Measurements from ENCODE around the gene RGS19.
"Not testable (repeated sequence)": the region's sequence is repeated elsewhere in the genome, so short reads cannot be mapped to it uniquely, and the experiment has no call there.

Gene RGS19

GRCh38 chr20:64090165-64090564 lies 10.8 kb upstream of the RGS19 start:
- H3K27me3 ChIP-seq (ENCODE audit: control insufficient read depth, insufficient read depth, low read length): peaks cover 51% of the 10 kb centered on the region
- no peaks in the 10 kb centered on the region for H3K36me3 ChIP-seq (ENCODE audit: control insufficient read depth, insufficient read depth, low read length)
- H3K9me3 ChIP-seq (ENCODE audit: control insufficient read depth, insufficient read depth, low read depth, low read length): no peaks in the 10 kb centered on the region
- H3K4me3 ChIP-seq (ENCODE audit: low read depth, low read length): no peak overlapping the region
- no peak overlapping the region for H3K9ac ChIP-seq (ENCODE audit: low read length)
- H3K27ac ChIP-seq (ENCODE audit: low read depth, low read length): no peak overlapping the region
- peaks cover 5% of the 10 kb centered on the region; the same call in 1 of the 2 replicates for H3K4me1 ChIP-seq (ENCODE audit: control insufficient read depth, insufficient read depth, low read length)

GRCh38 chr20:64088586-64088985 lies 9.3 kb upstream of the RGS19 start:
- H3K9me3 ChIP-seq (ENCODE audit: control insufficient read depth, insufficient read depth, low read depth, low read length); H3K27ac ChIP-seq (ENCODE audit: low read depth, low read length); H3K9ac ChIP-seq (ENCODE audit: low read length); H3K4me1 ChIP-seq (ENCODE audit: control insufficient read depth, insufficient read depth, low read length); H3K36me3 ChIP-seq (ENCODE audit: control insufficient read depth, insufficient read depth, low read length); H3K4me3 ChIP-seq (ENCODE audit: low read depth, low read length): not testable (repeated sequence)
- peaks cover 66% of the 10 kb centered on the region for H3K27me3 ChIP-seq (ENCODE audit: control insufficient read depth, insufficient read depth, low read length)

GRCh38 chr20:64087226-64087825 lies 8.0 kb upstream of the RGS19 start:
- H3K27ac ChIP-seq (ENCODE audit: low read depth, low read length); H3K9ac ChIP-seq (ENCODE audit: low read length); H3K36me3 ChIP-seq (ENCODE audit: control insufficient read depth, insufficient read depth, low read length); H3K4me3 ChIP-seq (ENCODE audit: low read depth, low read length); H3K9me3 ChIP-seq (ENCODE audit: control insufficient read depth, insufficient read depth, low read depth, low read length): not testable (repeated sequence)
- Histone ChIP-seq H3K27me3 (ENCODE audit: control insufficient read depth, insufficient read depth, low read length) (peaks cover 68% of the 10 kb centered on the region), H3K4me1 (ENCODE audit: control insufficient read depth, insufficient read depth, low read length) (peaks cover 15% of the 10 kb centered on the region)

- H3K4me3 ChIP-seq (ENCODE audit: low read depth, low read length): no peak overlapping the region
- H3K9me3 ChIP-seq (ENCODE audit: control insufficient read depth, insufficient read depth, low read depth, low read length): no peaks in the 10 kb centered on the region
- peaks cover 14% of the 10 kb centered on the region for H3K4me1 ChIP-seq (ENCODE audit: control insufficient read depth, insufficient read depth, low read length)
- no peaks in the 10 kb centered on the region for H3K36me3 ChIP-seq (ENCODE audit: control insufficient read depth, insufficient read depth, low read length)
- peaks cover 70% of the 10 kb centered on the region for H3K27me3 ChIP-seq (ENCODE audit: control insufficient read depth, insufficient read depth, low read length)
- no peak overlapping the region for H3K9ac ChIP-seq (ENCODE audit: low read length)
- H3K27ac ChIP-seq (ENCODE audit: low read depth, low read length): no peak overlapping the region
Observed at GRCh38 chr20:64086801-64087200, 7.5 kb upstream of the RGS19 start.

GRCh38 chr20:64084685-64085152 lies 5.4 kb upstream of the RGS19 start:
- Histone ChIP-seq H3K4me1 (ENCODE audit: control insufficient read depth, insufficient read depth, low read length) (peaks cover 20% of the 10 kb centered on the region), H3K27ac (ENCODE audit: low read depth, low read length) (no peak overlapping the region), H3K9ac (ENCODE audit: low read length) (no peak overlapping the region), H3K4me3 (ENCODE audit: low read depth, low read length) (peak overlapping the region; percentile 76), H3K9me3 (ENCODE audit: control insufficient read depth, insufficient read depth, low read depth, low read length) (no peaks in the 10 kb centered on the region), H3K27me3 (ENCODE audit: control insufficient read depth, insufficient read depth, low read length) (peaks cover 78% of the 10 kb centered on the region), H3K36me3 (ENCODE audit: control insufficient read depth, insufficient read depth, low read length) (no peaks in the 10 kb centered on the region)

GRCh38 chr20:64083804-64084684 lies 4.7 kb upstream of the RGS19 start, which contains the start of gene LKAAEAR1:
Gene LKAAEAR1 (minus strand): TSS chr20:64084398. CDS start chr20:64084219, 179 bp downstream.
- Histone ChIP-seq H3K27ac (ENCODE audit: low read depth, low read length) (no peak within 1 kb of the TSS), H3K9ac (ENCODE audit: low read length) (peak within 1 kb of the TSS; percentile 52), H3K27me3 (ENCODE audit: control insufficient read depth, insufficient read depth, low read length) (peaks cover 71% of the 10 kb centered on the region)

GRCh38 chr20:64083378-64083803 lies 4.1 kb upstream of the RGS19 start:
- Histone ChIP-seq H3K27me3 (ENCODE audit: control insufficient read depth, insufficient read depth, low read length) (peaks cover 65% of the 10 kb centered on the region), H3K4me3 (ENCODE audit: low read depth, low read length) (peak overlapping the region; percentile 76), H3K36me3 (ENCODE audit: control insufficient read depth, insufficient read depth, low read length) (no peaks in the 10 kb centered on the region), H3K27ac (ENCODE audit: low read depth, low read length) (no peak overlapping the region), H3K9ac (ENCODE audit: low read length) (peak overlapping the region; percentile 52), H3K4me1 (ENCODE audit: control insufficient read depth, insufficient read depth, low read length) (peaks cover 27% of the 10 kb centered on the region), H3K9me3 (ENCODE audit: control insufficient read depth, insufficient read depth, low read depth, low read length) (no peaks in the 10 kb centered on the region)

More at GRCh38 chr20:64083804-64084684, 4.7 kb upstream of the RGS19 start, which contains the start of gene LKAAEAR1:
- H3K4me3 ChIP-seq (ENCODE audit: low read depth, low read length): peak within 1 kb of the TSS; percentile 76
- H3K4me1 ChIP-seq (ENCODE audit: control insufficient read depth, insufficient read depth, low read length): peaks cover 22% of the 10 kb centered on the region
- H3K9me3 ChIP-seq (ENCODE audit: control insufficient read depth, insufficient read depth, low read depth, low read length): no peaks in the 10 kb centered on the region
- no peaks in the 10 kb centered on the region for H3K36me3 ChIP-seq (ENCODE audit: control insufficient read depth, insufficient read depth, low read length)

GRCh38 chr20:64082820-64083377 lies 3.6 kb upstream of the RGS19 start:
- Histone ChIP-seq H3K9ac (ENCODE audit: low read length) (no peak overlapping the region), H3K4me1 (ENCODE audit: control insufficient read depth, insufficient read depth, low read length) (peaks cover 31% of the 10 kb centered on the region), H3K9me3 (ENCODE audit: control insufficient read depth, insufficient read depth, low read depth, low read length) (no peaks in the 10 kb centered on the region), H3K36me3 (ENCODE audit: control insufficient read depth, insufficient read depth, low read length) (no peaks in the 10 kb centered on the region), H3K27me3 (ENCODE audit: control insufficient read depth, insufficient read depth, low read length) (peaks cover 61% of the 10 kb centered on the region), H3K4me3 (ENCODE audit: low read depth, low read length) (peak overlapping the region; percentile 76), H3K27ac (ENCODE audit: low read depth, low read length) (no peak overlapping the region)

GRCh38 chr20:64082126-64082731 lies 2.9 kb upstream of the RGS19 start:
- H3K27me3 ChIP-seq (ENCODE audit: control insufficient read depth, insufficient read depth, low read length): peaks cover 59% of the 10 kb centered on the region
- no peaks in the 10 kb centered on the region for H3K36me3 ChIP-seq (ENCODE audit: control insufficient read depth, insufficient read depth, low read length)
- H3K4me1 ChIP-seq (ENCODE audit: control insufficient read depth, insufficient read depth, low read length): peaks cover 31% of the 10 kb centered on the region
- no peak overlapping the region for H3K9ac ChIP-seq (ENCODE audit: low read length)
- peak overlapping the region; percentile 13; the same call in 1 of the 2 replicates for H3K4me3 ChIP-seq (ENCODE audit: low read depth, low read length)
- no peak overlapping the region for H3K27ac ChIP-seq (ENCODE audit: low read depth, low read length)
- H3K9me3 ChIP-seq (ENCODE audit: control insufficient read depth, insufficient read depth, low read depth, low read length): no peaks in the 10 kb centered on the region

- Histone ChIP-seq H3K27ac (ENCODE audit: low read depth, low read length) (no peak overlapping the region), H3K36me3 (ENCODE audit: control insufficient read depth, insufficient read depth, low read length) (no peaks in the 10 kb centered on the region), H3K4me1 (ENCODE audit: control insufficient read depth, insufficient read depth, low read length) (peaks cover 31% of the 10 kb centered on the region), H3K9me3 (ENCODE audit: control insufficient read depth, insufficient read depth, low read depth, low read length) (no peaks in the 10 kb centered on the region), H3K9ac (ENCODE audit: low read length) (no peak overlapping the region), H3K4me3 (ENCODE audit: low read depth, low read length) (no peak overlapping the region), H3K27me3 (ENCODE audit: control insufficient read depth, insufficient read depth, low read length) (peaks cover 59% of the 10 kb centered on the region)
Observed at GRCh38 chr20:64081624-64081964, 2.3 kb upstream of the RGS19 start.
